ENCODE results near the gene PRDX2. TPM values are rescaled to one million over a fixed set of nuclear protein-coding genes. Genes with fewer than 3 reads are reported as not detected.

PRDX2 gene
- total RNA-seq, 4 donors from 2014 or later, result 178 to 303 (median 227) TPM

- ATAC-seq, result no peak
- peaks cover 0 to 85% (median 50%) of the 10 kb centered on the region in 3 donors for H3K4me1 ChIP-seq
- no peak overlapping the region for H3K4me3 ChIP-seq
- WGBS, 2 donors (ENCODE audit: low coverage in 1 of 2), result 17% methylated on average over 2 of the region's 19 CpGs; no CpG with 5 or more reads in 1 of the 2 donors
- H3K9me3 ChIP-seq, result no peaks in the 10 kb centered on the region
- H3K27ac ChIP-seq, result peak overlapping the region; percentile 67 to 100 (median 98)
- no peak for TF ChIP-seq POLR2A (IDR thresholded peaks at IDR 0.05)
- no peak for TF ChIP-seq CTCF (IDR thresholded peaks at IDR 0.05)
- TF ChIP-seq POLR2AphosphoS5 (IDR thresholded peaks at IDR 0.05), result no peak
- TF ChIP-seq EP300 (IDR thresholded peaks at IDR 0.05), result no peak
- H3K36me3 ChIP-seq, result no peaks in the 10 kb centered on the region
- H3K27me3 ChIP-seq, result no peaks in the 10 kb centered on the region
These were observed 17.7 kb downstream of the PRDX2 start for GRCh38 chr19:12783849-12784393.

- Histone ChIP-seq H3K4me1 (peaks cover 0 to 85% (median 51%) of the 10 kb centered on the region in 3 donors), H3K4me3 (peak overlapping the region; percentile 33 to 60), H3K9me3 (no peaks in the 10 kb centered on the region), H3K27ac (peak overlapping the region; percentile 67 to 100 (median 98)), H3K36me3 (no peaks in the 10 kb centered on the region), H3K27me3 (no peaks in the 10 kb centered on the region)
- 20% methylated on average over 1 of the region's 16 CpGs; no CpG with 5 or more reads in 1 of the 2 donors for WGBS, 2 donors (ENCODE audit: low coverage in 1 of 2)
- TF ChIP-seq POLR2A (IDR thresholded peaks at IDR 0.05) (no peak), EP300 (IDR thresholded peaks at IDR 0.05) (no peak), POLR2AphosphoS5 (IDR thresholded peaks at IDR 0.05) (no peak), CTCF (IDR thresholded peaks at IDR 0.05) (no peak)
- no peak for ATAC-seq
These were observed 18.2 kb downstream of the PRDX2 start for GRCh38 chr19:12783291-12783848.

- H3K9me3 ChIP-seq, result no peaks in the 10 kb centered on the region
- TF ChIP-seq POLR2A (IDR thresholded peaks at IDR 0.05) (peak; percentile 72 to 79), POLR2AphosphoS5 (IDR thresholded peaks at IDR 0.05) (peak; percentile 98), EP300 (IDR thresholded peaks at IDR 0.05) (peak; percentile 97), CTCF (IDR thresholded peaks at IDR 0.05) (peak in 1 of 4 experiments; percentile 30)
- WGBS, 2 donors (ENCODE audit: low coverage in 1 of 2), result no CpG with 5 or more reads among the region's 88 CpGs
- peak; percentile 70 for ATAC-seq
- peak overlapping the region; percentile 33 to 60 for H3K4me3 ChIP-seq
- H3K4me1 ChIP-seq, result peaks cover 0 to 85% (median 45%) of the 10 kb centered on the region in 3 donors
- no peaks in the 10 kb centered on the region for H3K27me3 ChIP-seq
- no peaks in the 10 kb centered on the region for H3K36me3 ChIP-seq
- H3K27ac ChIP-seq, result peak overlapping the region; percentile 67 to 100 (median 98)
These were observed 18.9 kb downstream of the PRDX2 start for GRCh38 chr19:12782424-12783290.

GRCh38 chr19:12782174-12782423, 19.5 kb downstream of the PRDX2 start:
- Histone ChIP-seq H3K4me1 (peaks cover 0 to 85% (median 47%) of the 10 kb centered on the region in 3 donors), H3K9me3 (no peaks in the 10 kb centered on the region), H3K27me3 (no peaks in the 10 kb centered on the region), H3K27ac (peak overlapping the region; percentile 67 to 100 (median 98)), H3K36me3 (no peaks in the 10 kb centered on the region), H3K4me3 (peak overlapping the region; percentile 33 to 60)
- 0% methylated on average over 1 of the region's 12 CpGs; no CpG with 5 or more reads in 1 of the 2 donors for WGBS, 2 donors (ENCODE audit: low coverage in 1 of 2)
- TF ChIP-seq CTCF (IDR thresholded peaks at IDR 0.05), result no peak
- no peak for TF ChIP-seq POLR2AphosphoS5 (IDR thresholded peaks at IDR 0.05)
- ATAC-seq, result no peak
